HG03064 (cell line): Measurements from ENCODE around the gene FBXW4.

ENCODE experiments used
- ATAC-seq: cut with Tn5 transposase; IDR thresholded peaks from one replicate; pipeline ENCODE4 v1.9.1; 2021; ENCODE audit warnings: low read depth; ENCODE audit not compliant: unreplicated experiment

FBXW4 gene

GRCh38 chr10:101704331-101704730, 9.4 kb upstream of the FBXW4 start:
- ATAC-seq, result no peak

- ATAC-seq, result no peak
These were observed 1.7 kb upstream of the FBXW4 start for GRCh38 chr10:101696632-101697031.

- ATAC-seq, result no peak
These were observed 477 bp upstream of the FBXW4 start for GRCh38 chr10:101695404-101695890.

- ATAC-seq, result peak; percentile 51
These were observed 844 bp downstream of the FBXW4 start for GRCh38 chr10:101693978-101694673.

GRCh38 chr10:101693651-101693977, 1.4 kb downstream of the FBXW4 start:
- ATAC-seq, result peak; percentile 22

GRCh38 chr10:101691081-101691480, 3.9 kb downstream of the FBXW4 start:
- no peak for ATAC-seq

- ATAC-seq, result no peak
These were observed 4.5 kb downstream of the FBXW4 start for GRCh38 chr10:101690461-101690860.

- no peak for ATAC-seq
These were observed 7.8 kb downstream of the FBXW4 start for GRCh38 chr10:101687071-101687658.

GRCh38 chr10:101686133-101686925, 8.6 kb downstream of the FBXW4 start:
- no peak for ATAC-seq

GRCh38 chr10:101684782-101685181, 10.2 kb downstream of the FBXW4 start:
- ATAC-seq, result no peak

- ATAC-seq, result no peak
These were observed 11.7 kb downstream of the FBXW4 start for GRCh38 chr10:101683276-101683675.

- ATAC-seq, result no peak
These were observed 12.7 kb downstream of the FBXW4 start for GRCh38 chr10:101682172-101682825.

- no peak for ATAC-seq
These were observed 18.4 kb downstream of the FBXW4 start for GRCh38 chr10:101676565-101676964.

GRCh38 chr10:101675115-101675514, 19.9 kb downstream of the FBXW4 start:
- ATAC-seq, result no peak

- ATAC-seq, result no peak
These were observed 22.4 kb downstream of the FBXW4 start for GRCh38 chr10:101672536-101672935.

- ATAC-seq, result no peak
These were observed 23.5 kb downstream of the FBXW4 start for GRCh38 chr10:101671453-101671852.

- ATAC-seq, result peak; percentile 53
These were observed 24.3 kb downstream of the FBXW4 start for GRCh38 chr10:101670635-101671034.

- ATAC-seq, result no peak
These were observed 25.8 kb downstream of the FBXW4 start for GRCh38 chr10:101669181-101669580.

- no peak for ATAC-seq
These were observed 26.4 kb downstream of the FBXW4 start for GRCh38 chr10:101668566-101668965.

- ATAC-seq, result no peak
These were observed 28.9 kb downstream of the FBXW4 start for GRCh38 chr10:101666083-101666482.

- ATAC-seq, result no peak
These were observed 31.9 kb downstream of the FBXW4 start for GRCh38 chr10:101663097-101663496.
